Gastrocnemius medialis (tissue), 4 donors: ENCODE measurements around the gene NSUN4.

Source experiments
- CTCF ChIP-seq, 5 experiments: fragments of 450-650 bp in 3 of 5; fragments of 200-600 bp in 2 of 5; sonication (generic) in 2 of 5; IDR thresholded peaks in 4 of 5; conservative IDR thresholded peaks in 1 of 5; 1 replicate in 4 of 5; 2 replicates in 1 of 5; pipeline ENCODE4 v1.5.1; 2016 to 2019; ENCODE audit warnings: antibody characterized with exemption in 5 of 5, mild to moderate bottlenecking in 3 of 5, moderate library complexity in 3 of 5
- POLR2A ChIP-seq, 2 donors: fragments of 450-650 bp; IDR thresholded peaks; one replicate each; pipeline ENCODE4 v1.6.1; 2017; ENCODE audit warnings: antibody characterized with exemption in 2 of 2, mild to moderate bottlenecking in 2 of 2, moderate library complexity in 2 of 2

GRCh38 chr1:46368791-46369190 is 28.2 kb downstream of the NSUN4 start:
- TF ChIP-seq CTCF (IDR thresholded peaks at IDR 0.05 in 4 of 5, conservative IDR thresholded peaks at IDR 0.05 in 1 of 5) (no peak), POLR2A (IDR thresholded peaks at IDR 0.05) (no peak)
